Right lobe of liver (tissue), 4 donors: ENCODE measurements around the gene ALS2CL.

ENCODE experiments used
- CTCF ChIP-seq, 4 donors: fragments of 200-600 bp in 3 of 4; fragments of 450-650 bp in 1 of 4; IDR thresholded peaks; one replicate each; pipeline versions ENCODE4 v1.5.1 to v1.8.0; 2016 to 2022; ENCODE audit warnings: antibody characterized with exemption in 4 of 4, mild to moderate bottlenecking in 2 of 4
- POLR2A ChIP-seq: fragments of 450-650 bp; IDR thresholded peaks from one replicate; pipeline ENCODE4 v1.6.1; 2017; ENCODE audit warnings: antibody characterized with exemption, mild to moderate bottlenecking
- donor health status: DM: no; HTN: no; CAD: no.
- donor health status: DM: no; HTN: no; CAD: no.
- donor health status: DM: no; HTN: yes; CAD: no.

DNA sequence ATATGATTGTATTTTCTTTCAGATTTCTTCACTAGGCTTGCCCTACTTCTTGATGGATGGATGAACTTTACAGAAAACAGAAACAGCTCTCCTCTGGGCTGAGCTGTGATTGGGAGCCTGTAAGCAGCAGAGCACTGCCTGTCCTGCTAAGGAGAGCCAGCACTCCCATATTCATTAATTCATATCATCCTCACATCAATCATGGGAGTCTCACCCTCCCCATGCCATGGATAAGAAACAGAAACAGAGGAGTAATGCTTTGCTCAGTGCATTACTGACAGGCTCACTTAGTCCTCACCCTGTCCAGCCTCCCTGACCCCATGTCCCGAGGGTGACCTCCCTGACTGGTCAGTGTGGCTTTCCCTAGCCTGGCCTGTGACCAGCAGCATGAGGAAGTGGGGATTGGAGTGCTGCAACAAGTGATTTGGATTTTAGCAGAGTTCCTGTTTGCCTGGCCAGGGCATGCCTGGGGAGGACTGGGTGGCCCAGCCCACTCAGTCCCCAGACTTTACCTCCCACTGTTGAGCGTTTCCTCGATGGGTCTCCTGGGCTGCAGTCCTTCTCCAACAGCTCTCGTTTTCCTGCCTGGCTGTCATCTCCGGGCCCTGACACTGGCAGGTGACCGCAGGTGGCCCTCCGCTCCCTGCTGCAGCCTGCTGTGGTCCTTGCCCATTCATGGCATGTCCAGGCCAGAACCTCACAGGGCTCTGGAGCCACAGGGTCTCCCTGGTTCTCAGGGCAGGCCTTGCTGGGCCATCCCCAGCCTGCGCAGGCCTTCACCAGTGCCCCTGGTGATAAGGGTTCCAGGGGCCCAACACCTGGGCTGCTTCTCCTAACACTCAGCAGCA lies 6.4 kb upstream of the ALS2CL start:
- TF ChIP-seq CTCF (IDR thresholded peaks at IDR 0.05) (no peak), POLR2A (no peak)
